Endodermal cell (in vitro differentiated cells): ENCODE results near the gene KRTAP4-12. TPM values are rescaled to one million over a fixed set of nuclear protein-coding genes. Genes with fewer than 3 reads are reported as not detected.
"Not testable (repeated sequence)": the region's sequence is repeated elsewhere in the genome, so short reads cannot be mapped to it uniquely, and the experiment has no call there.

Experiments
- DNase-seq: peaks from one replicate; pipeline ENCODE4 v3.0.0-alpha.2; 2017
- H3K27ac ChIP-seq: 2 replicates; pipeline ENCODE4 v1.5.1; 2013; ENCODE audit warnings: mild to moderate bottlenecking, low read depth, low read length, moderate library complexity
- H3K27me3 ChIP-seq: 2 replicates; pipeline ENCODE4 v1.6.1; 2013; ENCODE audit warnings: mild to moderate bottlenecking, low read length, moderate library complexity; ENCODE audit not compliant: insufficient read depth, control insufficient read depth, poor library complexity, severe bottlenecking
- H3K36me3 ChIP-seq: 2 replicates; pipeline ENCODE4 v1.7.0; 2013; ENCODE audit warnings: mild to moderate bottlenecking, low read length, moderate library complexity; ENCODE audit not compliant: control insufficient read depth, insufficient read depth
- H3K4me1 ChIP-seq: one replicate; pipeline ENCODE4 v1.7.0; 2013; ENCODE audit warnings: low read length; ENCODE audit not compliant: control insufficient read depth, insufficient read depth
- H3K4me3 ChIP-seq: 2 replicates; pipeline ENCODE4 v1.5.1; 2013; ENCODE audit warnings: mild to moderate bottlenecking, low read length, moderate library complexity
- H3K9ac ChIP-seq: 2 replicates; pipeline ENCODE4 v1.6.1; 2013; ENCODE audit warnings: mild to moderate bottlenecking, low read length, moderate library complexity; ENCODE audit not compliant: poor library complexity, severe bottlenecking; ENCODE audit errors: extremely low read depth
- H3K9me3 ChIP-seq: 2 replicates; pipeline ENCODE4 v1.6.1; 2013; ENCODE audit warnings: mild to moderate bottlenecking, low read length, moderate library complexity; ENCODE audit not compliant: control insufficient read depth
- H3K27ac Mint-ChIP-seq: 2 replicates; pipeline ENCODE4 v1.8.0; 2020; ENCODE audit warnings: mixed read lengths
- H3K27me3 Mint-ChIP-seq: 2 replicates; pipeline ENCODE4 v1.8.0; 2021; ENCODE audit warnings: mild to moderate bottlenecking, mixed read lengths; ENCODE audit not compliant: insufficient read depth
- H3K36me3 Mint-ChIP-seq: 2 replicates; pipeline ENCODE4 v1.8.0; 2020; ENCODE audit warnings: low read depth, mixed read lengths
- H3K4me1 Mint-ChIP-seq: 2 replicates; pipeline ENCODE4 v1.8.0; 2020; ENCODE audit warnings: mixed read lengths
- H3K4me3 Mint-ChIP-seq: 2 replicates; pipeline ENCODE4 v1.8.0; 2020; ENCODE audit warnings: mild to moderate bottlenecking, moderate library complexity, mixed read lengths
- H3K9me3 Mint-ChIP-seq: 2 replicates; pipeline ENCODE4 v1.8.0; 2020; ENCODE audit warnings: mild to moderate bottlenecking, mixed read lengths
- CTCF ChIP-seq: fragments of 200-600 bp; sonication (generic); conservative IDR thresholded peaks from 2 replicates; pipeline ENCODE4 v1.5.0; 2021; ENCODE audit warnings: antibody characterized with exemption, mild to moderate bottlenecking
- WGBS, 2 experiments: methylation state at CpG; one replicate each; pipeline versions ENCODE4 v1.1.5 to v1.1.7; 2013; ENCODE audit warnings: missing lambda C conversion rate in 2 of 2, mixed read lengths in 1 of 2; ENCODE audit not compliant: insufficient coverage in 1 of 2, insufficient read length in 1 of 2; 5-methylcytosine and 5-hydroxymethylcytosine counted together
- total RNA-seq, 2 donors: library from RNA; stranded (reverse); fragmentation: NEBNext Ultra II Directional in 1 of 2; extraction: Animal tissue kit (Norgen Biotek cat#: 25700) in 1 of 2; gene quantifications; 2 replicates in 1 of 2; 3 replicates in 1 of 2; pipeline ENCODE4 v1.2.1, GENCODE V29; 2021

The KRTAP4-12 gene
- total RNA-seq, 2 donors from 2014 or later: not detected

GRCh38 chr17:41118721-41119120 is 5.3 kb downstream of the KRTAP4-12 start:
- 94 to 100% methylated on average over 1 to 4 of the region's 4 CpGs for WGBS, 2 experiments
- no peak overlapping the region for H3K27ac Mint-ChIP-seq

GRCh38 chr17:41117846-41118386 is 6.1 kb downstream of the KRTAP4-12 start, which contains the start of gene KRTAP4-11:
Gene KRTAP4-11, minus strand, starts transcription at chr17:41118373. Its CDS starts 58 bp downstream, at chr17:41118315.
- H3K27ac Mint-ChIP-seq, H3K4me1 Mint-ChIP-seq, H3K27me3 ChIP-seq, H3K9me3 ChIP-seq, H3K9ac ChIP-seq, H3K4me1 ChIP-seq, H3K4me3 ChIP-seq, H3K27me3 Mint-ChIP-seq, H3K36me3 Mint-ChIP-seq, H3K4me3 Mint-ChIP-seq, DNase-seq, H3K36me3 ChIP-seq, H3K27ac ChIP-seq: not testable (repeated sequence)
- H3K9me3 Mint-ChIP-seq: peaks cover 13% of the 10 kb centered on the region
- 81 to 100% methylated on average over 5 to 10 of the region's 10 CpGs for WGBS, 2 experiments

More at GRCh38 chr17:41118721-41119120, 5.3 kb downstream of the KRTAP4-12 start:
- H3K9me3 Mint-ChIP-seq: peaks cover 6% of the 10 kb centered on the region
- no peak overlapping the region for H3K4me3 Mint-ChIP-seq
- no peaks in the 10 kb centered on the region for H3K36me3 Mint-ChIP-seq
- Histone ChIP-seq H3K27me3 (no peaks in the 10 kb centered on the region), H3K27ac (no peak overlapping the region), H3K4me3 (no peak overlapping the region), H3K9ac (no peak overlapping the region), H3K4me1 (no peaks in the 10 kb centered on the region), H3K36me3 (no peaks in the 10 kb centered on the region), H3K9me3 (no peaks in the 10 kb centered on the region)
- H3K4me1 Mint-ChIP-seq: no peaks in the 10 kb centered on the region
- peaks cover 8% of the 10 kb centered on the region for H3K27me3 Mint-ChIP-seq
- DNase-seq: no peak
- no peak for TF ChIP-seq CTCF

- H3K9ac ChIP-seq: no peak overlapping the region
- Mint-ChIP-seq H3K27ac (no peak overlapping the region), H3K4me3 (no peak overlapping the region), H3K36me3 (no peaks in the 10 kb centered on the region), H3K9me3 (peaks cover 20% of the 10 kb centered on the region), H3K27me3 (peaks cover 8% of the 10 kb centered on the region), H3K4me1 (no peaks in the 10 kb centered on the region)
- 89 to 93% methylated on average over 5 of the region's 5 CpGs for WGBS, 2 experiments
- TF ChIP-seq CTCF: no peak
- H3K4me1 ChIP-seq: no peaks in the 10 kb centered on the region
- no peak overlapping the region for H3K4me3 ChIP-seq
- peaks cover 23% of the 10 kb centered on the region for H3K9me3 ChIP-seq
- no peaks in the 10 kb centered on the region for H3K36me3 ChIP-seq
- no peaks in the 10 kb centered on the region for H3K27me3 ChIP-seq
- H3K27ac ChIP-seq: no peak overlapping the region
- DNase-seq: no peak
Observed at GRCh38 chr17:41116297-41116696, 7.7 kb downstream of the KRTAP4-12 start.
